Measurements from ENCODE around the gene ACTL6B. TPM values are rescaled to one million over a fixed set of nuclear protein-coding genes. Genes with fewer than 3 reads are reported as not detected.
"Not testable (repeated sequence)": the region's sequence is repeated elsewhere in the genome, so short reads cannot be mapped to it uniquely, and the experiment has no call there.

Gene ACTL6B
- total RNA-seq, 1 donor from 2014 or later = not detected

DNA sequence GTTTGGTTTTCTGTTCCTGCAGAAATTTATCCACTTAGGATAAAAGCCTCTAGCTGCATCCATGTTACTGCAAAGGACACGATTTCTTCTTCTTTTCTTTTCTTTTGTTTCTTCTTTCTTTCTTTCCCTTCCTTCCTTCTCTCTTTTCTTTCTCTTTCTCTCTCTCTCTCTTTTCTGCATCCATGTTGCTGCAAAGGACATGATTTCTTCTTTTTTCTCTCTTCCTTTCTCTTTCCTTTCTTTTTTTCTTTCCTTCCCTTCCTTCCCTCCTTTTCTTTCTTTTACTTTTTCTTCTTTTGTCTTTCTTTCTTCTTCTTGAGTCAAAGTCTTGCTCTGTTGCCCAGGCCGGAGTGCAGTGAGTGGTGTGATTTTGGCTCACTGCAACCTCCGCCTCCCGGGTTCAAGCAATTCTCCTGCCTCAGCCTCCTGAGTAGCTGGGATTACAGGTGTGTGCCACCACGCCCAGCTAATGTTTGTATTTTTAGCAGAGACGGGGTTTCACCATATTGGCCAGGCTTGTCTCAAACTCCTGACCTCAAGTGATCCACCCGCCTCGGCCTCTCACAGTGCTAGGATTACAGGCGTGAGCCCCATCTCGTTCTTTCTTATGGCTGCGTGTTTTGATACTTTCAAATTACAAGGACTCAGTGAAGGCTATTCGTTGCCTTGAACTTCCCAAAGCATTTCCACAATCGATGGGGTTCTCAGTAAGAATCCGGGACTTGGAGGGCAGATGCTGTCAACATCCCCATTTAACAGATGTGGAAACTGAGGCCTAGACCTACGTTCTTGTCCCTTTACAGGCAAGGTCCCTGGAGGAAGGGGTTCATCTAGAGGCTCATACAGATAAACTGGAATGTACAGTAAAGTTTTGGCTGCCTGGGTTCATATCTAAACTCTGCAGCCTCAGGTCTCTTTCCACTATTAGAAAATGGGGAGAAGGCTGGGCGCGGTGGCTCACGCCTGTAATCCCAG is 15.4 kb upstream of the ACTL6B start:
- H3K27ac Mint-ChIP-seq = no peak overlapping the region
- DNase-seq = no peak
- H3K4me1 Mint-ChIP-seq = peaks cover 11% of the 10 kb centered on the region
- H3K9me3 Mint-ChIP-seq = no peaks in the 10 kb centered on the region
- H3K4me3 Mint-ChIP-seq = no peak overlapping the region
- intact Hi-C loops (cut with micrococcal nuclease) = loop anchor here (2.0 kb wide), 1 partner anchor 15 kb away; the partner anchor contains the start of gene ACTL6B
- H3K27me3 Mint-ChIP-seq = peaks cover 20% of the 10 kb centered on the region
- H3K36me3 Mint-ChIP-seq (ENCODE audit: low read depth) = peaks cover 7% of the 10 kb centered on the region

DNA sequence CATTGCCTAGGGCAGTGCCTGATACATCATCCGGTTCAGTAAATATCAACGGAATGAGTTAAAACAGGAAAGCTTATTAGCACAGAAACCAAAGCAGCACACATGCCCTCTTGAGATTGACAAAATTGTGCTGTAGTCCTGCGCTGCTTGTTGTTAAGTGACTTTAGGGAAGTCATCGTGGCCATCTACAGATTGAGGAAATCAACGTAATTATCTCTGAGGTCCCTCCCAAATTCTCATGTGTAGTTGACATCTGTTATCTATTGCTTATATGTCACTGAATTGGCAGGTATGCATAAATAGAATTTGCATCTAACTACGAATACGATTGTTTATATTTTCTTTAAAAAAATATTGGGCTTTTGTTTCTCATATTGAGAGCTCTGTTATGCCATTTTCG is 13.8 kb upstream of the ACTL6B start:
- H3K27ac Mint-ChIP-seq = no peak overlapping the region
- H3K9me3 Mint-ChIP-seq = no peaks in the 10 kb centered on the region
- peaks cover 7% of the 10 kb centered on the region for H3K4me1 Mint-ChIP-seq
- intact Hi-C loops (cut with micrococcal nuclease) = no loop called here
- DNase-seq = no peak
- H3K27me3 Mint-ChIP-seq = peaks cover 24% of the 10 kb centered on the region
- H3K36me3 Mint-ChIP-seq (ENCODE audit: low read depth) = peaks cover 3% of the 10 kb centered on the region
- H3K4me3 Mint-ChIP-seq = no peak overlapping the region

DNA sequence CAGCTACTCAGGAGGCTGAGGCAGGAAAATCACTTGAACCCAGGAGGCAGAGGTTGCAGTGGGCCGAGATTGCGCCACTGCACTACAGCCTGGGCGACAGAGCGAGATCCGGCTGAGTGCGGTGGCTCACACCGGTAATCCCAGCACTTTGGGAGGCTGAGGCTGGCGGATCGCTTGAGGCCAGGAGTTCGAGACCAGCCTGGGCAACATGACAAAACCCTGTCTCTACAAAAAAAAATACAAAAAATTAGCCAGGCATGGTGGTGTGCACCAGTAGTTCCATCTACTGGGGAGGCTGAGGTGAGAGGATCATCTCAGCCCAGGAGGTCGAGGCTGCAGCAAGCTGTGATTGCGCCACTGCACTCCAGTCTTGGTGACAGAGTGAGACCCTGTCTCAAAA is 12.9 kb upstream of the ACTL6B start:
- H3K4me3 Mint-ChIP-seq; H3K4me1 Mint-ChIP-seq; DNase-seq; H3K27ac Mint-ChIP-seq; intact Hi-C loops (cut with micrococcal nuclease); H3K9me3 Mint-ChIP-seq; H3K36me3 Mint-ChIP-seq (ENCODE audit: low read depth): not testable (repeated sequence)
- H3K27me3 Mint-ChIP-seq = peaks cover 24% of the 10 kb centered on the region

DNA sequence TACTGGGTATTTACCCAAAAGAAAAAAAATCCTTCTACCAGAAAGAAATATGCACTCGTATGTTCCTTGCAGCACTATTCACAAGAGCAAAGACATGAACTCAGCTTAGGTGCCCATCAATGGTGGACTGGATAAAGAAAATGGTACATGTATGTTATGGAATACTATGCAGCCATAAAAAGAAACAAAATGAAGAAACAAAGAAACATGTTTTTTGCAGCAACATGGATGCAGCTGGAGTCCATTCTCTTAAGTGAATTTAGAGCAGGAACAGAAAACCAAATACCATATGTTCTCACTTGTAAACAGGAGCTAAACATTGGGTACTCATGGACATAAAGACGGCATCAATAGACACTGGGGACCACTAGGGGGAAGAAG is 11.8 kb upstream of the ACTL6B start:
- no peaks in the 10 kb centered on the region for H3K36me3 Mint-ChIP-seq (ENCODE audit: low read depth)
- intact Hi-C loops (cut with micrococcal nuclease) = no loop called here
- H3K4me1 Mint-ChIP-seq = peaks cover 5% of the 10 kb centered on the region
- no peak overlapping the region for H3K4me3 Mint-ChIP-seq
- no peak for DNase-seq
- no peak overlapping the region for H3K27ac Mint-ChIP-seq
- peaks cover 24% of the 10 kb centered on the region for H3K27me3 Mint-ChIP-seq
- H3K9me3 Mint-ChIP-seq = no peaks in the 10 kb centered on the region

DNA sequence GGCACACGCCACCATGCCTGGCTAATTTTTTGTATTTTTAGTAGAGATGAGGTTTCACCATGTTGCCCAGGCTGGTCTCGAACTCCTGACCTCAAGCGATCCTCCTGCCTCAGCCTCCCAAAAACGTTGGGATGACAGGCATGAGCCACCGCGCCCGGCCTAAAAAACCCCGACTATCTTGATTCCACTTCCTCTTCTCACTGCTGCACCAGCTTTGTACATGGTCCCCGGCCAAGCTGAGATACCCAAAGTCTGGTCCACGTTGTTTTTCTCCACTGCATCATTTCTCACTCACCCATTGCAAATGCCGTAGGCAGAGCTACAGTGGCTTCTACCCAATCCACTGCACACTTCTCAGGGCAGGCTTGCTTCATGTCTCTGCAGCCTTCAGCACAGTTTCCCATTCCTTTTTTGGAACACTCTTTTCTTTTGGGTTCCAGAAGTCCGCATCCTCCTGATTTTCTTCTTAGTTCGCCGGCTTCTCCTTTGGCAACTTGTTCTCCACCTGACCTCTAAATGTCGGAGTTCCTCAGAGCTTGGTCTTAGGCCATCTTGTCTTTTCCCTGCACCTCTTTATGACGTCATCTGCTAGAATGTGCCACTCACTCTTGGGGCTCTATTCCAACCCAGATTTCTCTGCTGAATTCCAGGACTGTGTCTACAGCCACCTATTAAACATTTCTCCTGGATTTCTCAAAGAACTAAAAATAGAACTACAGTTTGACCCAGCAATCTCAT is 11.3 kb upstream of the ACTL6B start:
- Mint-ChIP-seq H3K4me3 (no peak overlapping the region), H3K4me1 (peaks cover 3% of the 10 kb centered on the region), H3K36me3 (ENCODE audit: low read depth) (no peaks in the 10 kb centered on the region), H3K9me3 (no peaks in the 10 kb centered on the region), H3K27me3 (peaks cover 24% of the 10 kb centered on the region), H3K27ac (no peak overlapping the region)
- intact Hi-C loops (cut with micrococcal nuclease) = no loop called here
- no peak for DNase-seq

DNA sequence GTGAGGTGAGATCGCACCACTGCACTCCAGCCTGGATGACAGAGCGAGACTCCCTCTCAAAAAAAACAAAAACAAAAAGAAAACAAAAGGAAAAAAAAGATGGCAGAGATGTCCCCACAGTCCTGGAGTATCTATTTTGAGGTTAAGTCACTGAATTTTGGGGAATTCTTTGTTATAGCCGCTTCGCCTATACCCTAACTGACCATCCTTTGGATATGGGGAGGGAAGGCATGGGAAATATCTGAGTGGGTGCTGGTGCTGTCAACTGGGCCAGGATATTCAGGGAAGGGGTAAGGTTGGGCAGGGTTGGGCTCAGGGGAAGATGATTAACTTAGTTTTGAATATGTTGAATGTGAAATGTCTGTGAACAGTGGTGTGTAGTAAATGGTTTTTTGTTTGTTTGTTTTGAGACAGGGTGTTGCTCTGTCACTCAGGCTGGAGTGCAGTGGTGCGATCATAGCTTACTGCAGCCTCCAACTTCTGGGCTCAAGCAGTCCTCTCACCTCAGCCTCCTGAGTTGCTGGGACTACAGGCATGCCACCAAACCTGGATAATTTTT is 9.0 kb upstream of the ACTL6B start:
- no peak overlapping the region for H3K27ac Mint-ChIP-seq

DNA sequence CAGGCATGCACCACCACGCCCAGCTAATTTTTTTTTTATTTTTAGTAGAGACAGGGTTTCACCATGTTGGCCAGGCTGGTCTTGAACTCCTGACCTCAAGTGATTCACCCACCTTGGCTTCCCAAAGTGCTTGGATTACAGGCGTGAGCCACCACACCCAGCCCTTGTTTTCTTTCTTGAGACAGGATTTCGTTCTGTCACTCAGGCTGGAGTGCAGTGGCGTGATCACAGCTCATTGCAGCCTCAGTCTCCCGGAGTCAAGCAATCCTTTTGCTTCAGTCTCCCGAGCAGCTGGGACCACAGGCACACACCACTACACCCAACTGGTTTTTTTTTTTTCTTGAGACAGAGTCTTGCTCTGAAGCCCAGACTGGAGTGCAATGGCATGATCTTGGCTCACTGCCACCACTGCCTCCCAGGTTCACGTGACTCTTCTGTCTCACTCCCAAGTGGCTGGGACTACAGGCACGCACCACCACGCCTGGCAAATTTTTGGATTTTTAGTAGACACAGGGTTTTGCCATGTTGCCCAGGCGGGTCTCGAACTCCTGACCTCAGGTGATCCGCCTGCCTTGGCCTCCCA is 6.0 kb upstream of the ACTL6B start:
- H3K9me3 Mint-ChIP-seq; DNase-seq; H3K4me1 Mint-ChIP-seq; H3K36me3 Mint-ChIP-seq (ENCODE audit: low read depth); H3K4me3 Mint-ChIP-seq; intact Hi-C loops (cut with micrococcal nuclease); H3K27ac Mint-ChIP-seq: not testable (repeated sequence)
- H3K27me3 Mint-ChIP-seq = peaks cover 21% of the 10 kb centered on the region

More for the DNA sequence above, 9.0 kb upstream of the ACTL6B start:
- no peak for DNase-seq
- no peaks in the 10 kb centered on the region for H3K36me3 Mint-ChIP-seq (ENCODE audit: low read depth)
- no peaks in the 10 kb centered on the region for H3K9me3 Mint-ChIP-seq
- H3K4me3 Mint-ChIP-seq = no peak overlapping the region
- peaks cover 13% of the 10 kb centered on the region for H3K27me3 Mint-ChIP-seq
- intact Hi-C loops (cut with micrococcal nuclease) = no loop called here
- H3K4me1 Mint-ChIP-seq = peaks cover 1% of the 10 kb centered on the region

DNA sequence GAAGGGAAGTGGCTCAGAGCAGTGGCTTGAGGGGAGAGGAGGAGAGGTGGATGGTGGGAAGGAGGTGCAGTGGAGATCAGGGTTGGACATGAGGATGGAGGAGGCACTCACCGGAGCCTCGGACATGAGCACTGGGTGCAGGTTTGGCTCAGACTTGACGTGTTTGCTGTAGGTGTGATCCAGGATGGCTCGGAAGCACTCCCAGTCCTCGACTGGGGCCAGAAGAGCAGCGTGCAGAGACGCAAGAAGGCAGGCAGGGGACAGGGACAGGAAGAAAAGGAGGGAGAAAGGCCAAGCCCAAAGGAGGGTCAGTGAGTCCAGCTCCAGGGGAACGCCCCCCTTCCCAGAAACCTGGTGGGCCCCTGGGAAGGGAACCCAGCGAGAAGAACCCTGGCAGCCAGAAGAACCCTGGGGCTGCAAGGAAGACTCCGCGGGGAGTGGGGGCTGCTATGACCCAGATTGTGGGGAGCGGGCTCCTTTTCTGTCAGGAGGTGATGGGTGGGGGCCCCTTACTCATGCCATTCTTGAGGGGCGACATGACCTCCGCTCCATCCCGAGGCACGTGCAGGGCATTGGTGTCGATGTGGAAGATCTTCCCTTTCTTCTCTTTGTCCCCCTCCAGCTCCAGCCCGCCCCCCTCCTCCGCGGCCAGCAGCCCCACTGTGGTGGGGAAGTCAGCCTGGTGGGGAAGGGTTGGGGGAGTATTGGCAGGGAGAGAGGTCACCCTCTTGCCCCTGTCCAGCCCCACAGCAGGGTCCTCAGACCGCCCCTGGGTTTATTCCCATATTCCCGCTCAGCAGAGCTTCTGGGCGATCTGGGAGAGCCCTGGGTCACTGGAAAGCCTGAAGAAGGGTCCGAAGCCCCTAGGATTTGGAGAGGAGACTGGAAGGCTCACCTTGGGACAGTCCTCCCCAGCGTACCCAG is 1.1 kb downstream of the ACTL6B start:
- intact Hi-C loops (cut with micrococcal nuclease) = no loop called here
- no peak overlapping the region for H3K27ac Mint-ChIP-seq
- peaks cover 5% of the 10 kb centered on the region for H3K4me1 Mint-ChIP-seq

DNA sequence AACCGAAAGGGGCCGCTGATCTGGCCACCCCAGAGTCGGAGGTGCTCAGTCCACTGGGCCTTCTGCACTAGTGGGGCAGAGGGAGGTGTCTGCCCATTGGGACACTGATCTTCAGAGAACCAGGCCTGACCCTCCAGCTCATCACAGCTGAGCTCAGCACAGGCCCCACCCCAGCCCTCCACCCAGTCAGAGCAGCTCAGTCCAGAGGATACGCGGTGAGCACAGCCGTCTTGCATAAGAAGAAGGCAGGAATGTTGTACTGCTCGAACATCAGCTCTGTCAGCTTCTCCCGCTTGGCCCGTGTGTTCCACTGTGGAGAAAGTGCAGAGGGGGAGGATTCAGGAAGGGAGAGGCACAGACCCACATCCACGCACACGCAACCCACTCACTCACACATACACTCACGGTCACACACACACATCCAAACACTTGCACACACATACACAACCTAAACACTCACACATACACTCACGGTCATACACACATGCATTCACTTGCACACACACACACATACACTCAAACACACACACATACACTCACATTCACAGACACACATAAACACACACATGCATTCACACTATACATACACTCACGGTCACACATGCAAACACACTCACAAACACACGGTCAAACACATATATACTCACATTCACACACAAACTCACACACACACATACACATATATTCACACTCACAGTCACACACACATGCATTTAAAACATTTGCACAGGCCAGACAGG is 6.3 kb downstream of the ACTL6B start:
- intact Hi-C loops (cut with micrococcal nuclease) = no loop called here
- Mint-ChIP-seq H3K4me1 (peaks cover 3% of the 10 kb centered on the region), H3K27ac (no peak overlapping the region), H3K9me3 (no peaks in the 10 kb centered on the region), H3K4me3 (no peak overlapping the region), H3K27me3 (peaks cover 17% of the 10 kb centered on the region), H3K36me3 (ENCODE audit: low read depth) (no peaks in the 10 kb centered on the region)
- no peak for DNase-seq

More for the DNA sequence above, 1.1 kb downstream of the ACTL6B start:
- Mint-ChIP-seq H3K9me3 (no peaks in the 10 kb centered on the region), H3K36me3 (ENCODE audit: low read depth) (no peaks in the 10 kb centered on the region), H3K4me3 (no peak overlapping the region), H3K27me3 (peaks cover 34% of the 10 kb centered on the region)
- DNase-seq = no peak

DNA sequence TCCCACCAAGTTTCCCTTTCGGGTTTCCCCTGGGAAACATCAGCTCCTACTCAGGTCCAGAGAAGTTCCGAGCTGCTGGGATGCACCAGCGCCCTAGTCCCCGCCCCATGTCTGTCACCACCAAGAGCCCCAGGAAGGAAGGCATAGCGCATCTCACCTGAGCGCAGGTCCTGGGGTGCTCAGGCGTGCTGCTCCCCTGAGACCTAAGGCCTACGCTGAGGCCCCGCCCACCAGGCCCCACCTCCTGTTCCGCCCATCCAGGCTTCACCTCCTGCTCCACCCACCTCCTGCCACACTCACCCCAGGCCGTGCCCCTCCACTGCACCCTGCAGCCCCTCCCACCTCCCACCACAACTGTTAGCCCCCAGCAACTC is 13.7 kb downstream of the ACTL6B start:
- Mint-ChIP-seq H3K36me3 (ENCODE audit: low read depth) (no peaks in the 10 kb centered on the region), H3K4me3 (no peak overlapping the region), H3K27ac (no peak overlapping the region), H3K27me3 (peaks cover 3% of the 10 kb centered on the region), H3K9me3 (no peaks in the 10 kb centered on the region), H3K4me1 (no peaks in the 10 kb centered on the region)
- intact Hi-C loops (cut with micrococcal nuclease) = no loop called here
- peak; percentile 77 for DNase-seq

DNA sequence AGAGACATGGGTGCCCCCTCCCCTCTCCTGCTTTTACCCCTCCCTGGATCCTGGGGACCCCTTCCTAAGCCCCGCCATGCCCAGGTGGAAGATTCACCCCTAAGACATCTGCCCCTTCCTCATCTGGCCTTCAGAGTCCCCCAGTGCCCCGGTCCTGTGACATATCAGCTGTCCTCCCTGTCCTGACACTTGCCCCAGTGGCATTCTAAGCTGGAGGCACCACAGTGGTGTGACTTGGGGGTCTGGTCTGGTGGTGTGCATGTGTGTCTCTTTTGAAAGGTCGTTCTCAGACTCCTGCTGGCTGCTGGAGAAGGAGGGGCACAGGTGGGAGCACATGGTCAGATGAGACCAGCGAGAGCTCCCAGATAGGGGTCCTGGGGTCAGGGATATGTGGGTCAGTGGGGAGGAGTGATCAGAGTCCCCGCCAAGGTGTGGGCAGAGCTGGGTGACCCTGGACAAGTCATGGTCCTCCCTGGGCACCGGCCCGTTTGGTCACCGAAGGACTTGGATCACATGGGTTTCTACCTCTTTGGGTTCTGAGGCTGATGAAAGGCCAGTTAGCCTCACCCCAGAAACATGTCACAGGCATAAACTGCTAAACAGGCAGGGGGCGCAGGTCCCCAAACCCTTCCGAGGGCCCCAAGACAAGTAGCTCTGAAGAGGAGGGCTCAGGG is 14.3 kb downstream of the ACTL6B start:
- no peaks in the 10 kb centered on the region for H3K36me3 Mint-ChIP-seq (ENCODE audit: low read depth)
- DNase-seq = no peak
- intact Hi-C loops (cut with micrococcal nuclease) = no loop called here
- no peak overlapping the region for H3K4me3 Mint-ChIP-seq
- H3K9me3 Mint-ChIP-seq = no peaks in the 10 kb centered on the region
- H3K27ac Mint-ChIP-seq = no peak overlapping the region
- H3K4me1 Mint-ChIP-seq = no peaks in the 10 kb centered on the region
- H3K27me3 Mint-ChIP-seq = peaks cover 3% of the 10 kb centered on the region

DNA sequence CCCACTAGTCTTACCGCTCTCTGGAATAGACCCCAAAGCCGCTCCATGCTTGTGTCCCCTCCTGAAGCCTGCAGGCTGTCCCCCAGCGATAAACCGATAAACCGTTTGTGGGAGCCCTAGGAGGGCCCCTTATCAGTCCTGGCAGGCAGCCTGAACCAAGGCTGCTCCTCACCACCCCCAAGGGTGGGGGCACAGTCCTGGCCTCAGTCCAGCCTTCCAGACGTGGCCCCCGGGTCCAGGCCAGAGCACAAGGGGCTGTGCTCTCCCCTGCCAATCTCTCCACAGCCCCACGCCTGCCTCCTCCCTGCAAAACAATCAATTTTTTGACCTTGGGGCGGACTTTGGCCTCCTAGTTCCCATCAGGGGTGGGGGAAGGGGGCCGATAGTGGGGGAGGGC is 14.8 kb downstream of the ACTL6B start, which contains the start of gene TFR2:
Gene TFR2 (minus strand): TSS at position 90 of the 397 bp plus-strand sequence. CDS start 43 bp downstream, at position 47.
- no peak for DNase-seq
- no peaks in the 10 kb centered on the region for H3K4me1 Mint-ChIP-seq
- intact Hi-C loops (cut with micrococcal nuclease) = no loop called here
- peaks cover 3% of the 10 kb centered on the region for H3K27me3 Mint-ChIP-seq
- H3K9me3 Mint-ChIP-seq = no peaks in the 10 kb centered on the region
- no peak within 1 kb of the TSS for H3K4me3 Mint-ChIP-seq
- H3K36me3 Mint-ChIP-seq (ENCODE audit: low read depth) = peaks cover 3% of the 10 kb centered on the region
- no peak within 1 kb of the TSS for H3K27ac Mint-ChIP-seq

Measured in activated CD4-positive, alpha-beta T cell treated with anti-CD3 and anti-CD28 coated beads, Interleukin-2, amount 10 ng/mL, durations not matched to agents 24 days and 14 days (primary cell).